Loucy (cell line): ENCODE results near the gene NAT10.

Experiments
- H2AFZ ChIP-seq: fragments of 200-600 bp; sonication (generic); 2 replicates; pipeline ENCODE4 v1.6.0; 2016; ENCODE audit warnings: antibody characterized with exemption, mild to moderate bottlenecking, low read length, moderate library complexity
- H3F3A ChIP-seq: fragments of 200-600 bp; 2 replicates; pipeline ENCODE4 v1.6.0; 2016; ENCODE audit warnings: antibody characterized with exemption, low read depth, mild to moderate bottlenecking
- H3K27me3 ChIP-seq: fragments of 200-600 bp; sonication (generic); 2 replicates; pipeline ENCODE4 v1.6.1; 2014; ENCODE audit warnings: low read length, mild to moderate bottlenecking; ENCODE audit not compliant: insufficient read depth, poor library complexity, severe bottlenecking
- H3K36me3 ChIP-seq: fragments of 200-600 bp; sonication (generic); 2 replicates; pipeline ENCODE4 v1.6.1; 2016; ENCODE audit warnings: low read length; ENCODE audit not compliant: insufficient read depth
- H3K4me1 ChIP-seq: fragments of 200-600 bp; sonication (generic); 2 replicates; pipeline ENCODE4 v1.5.1; 2014; ENCODE audit warnings: low read length, mild to moderate bottlenecking; ENCODE audit not compliant: insufficient read depth, poor library complexity, severe bottlenecking
- H3K4me2 ChIP-seq: fragments of 200-600 bp; sonication (generic); 2 replicates; pipeline ENCODE4 v1.6.0; 2014; ENCODE audit warnings: antibody characterized with exemption, low read length, low read depth, mild to moderate bottlenecking; ENCODE audit not compliant: poor library complexity, severe bottlenecking
- H3K4me3 ChIP-seq: fragments of 200-600 bp; sonication (generic); 2 replicates; pipeline ENCODE4 v1.5.1; 2014; ENCODE audit warnings: low read length, mild to moderate bottlenecking, mixed read lengths; ENCODE audit not compliant: poor library complexity, severe bottlenecking
- H3K79me2 ChIP-seq: fragments of 200-600 bp; sonication (generic); 2 replicates; pipeline ENCODE4 v1.6.1; 2014; ENCODE audit warnings: low read length; ENCODE audit not compliant: insufficient read depth
- H3K9ac ChIP-seq: fragments of 200-600 bp; sonication (generic); 2 replicates; pipeline ENCODE4 v1.6.0; 2014; ENCODE audit warnings: mild to moderate bottlenecking, low read depth, low read length, moderate library complexity; ENCODE audit not compliant: poor library complexity, severe bottlenecking
- H3K9me2 ChIP-seq: fragments of 200-600 bp; sonication (generic); replicated peaks from 2 replicates; pipeline ENCODE4 v1.6.1; 2016; ENCODE audit warnings: low read depth, low read length, mixed read lengths
- H3K9me3 ChIP-seq: fragments of 200-600 bp; sonication (generic); 2 replicates; pipeline ENCODE4 v1.6.1; 2014; ENCODE audit warnings: mild to moderate bottlenecking, antibody characterized with exemption, low read length, low read depth; ENCODE audit not compliant: insufficient read depth
- H4K20me1 ChIP-seq: fragments of 200-600 bp; sonication (generic); 2 replicates; pipeline ENCODE4 v1.6.0; 2014; ENCODE audit warnings: antibody characterized with exemption, low read length, mild to moderate bottlenecking; ENCODE audit not compliant: insufficient read depth, poor library complexity, severe bottlenecking
- EZH2phosphoT487 ChIP-seq: fragments of 200-600 bp; IDR thresholded peaks from 2 replicates; pipeline ENCODE4 v1.6.1; 2018; ENCODE audit warnings: antibody characterized with exemption, mild to moderate bottlenecking, moderate library complexity, borderline replicate concordance
- TF ChIP-seq, protein P1 (sequence below): fragments of 200-600 bp; sonication (generic); conservative IDR thresholded peaks from 2 replicates; pipeline ENCODE4 v1.5.1; 2014; ENCODE audit warnings: mild to moderate bottlenecking, antibody characterized with exemption, low read length

The NAT10 gene

DNA sequence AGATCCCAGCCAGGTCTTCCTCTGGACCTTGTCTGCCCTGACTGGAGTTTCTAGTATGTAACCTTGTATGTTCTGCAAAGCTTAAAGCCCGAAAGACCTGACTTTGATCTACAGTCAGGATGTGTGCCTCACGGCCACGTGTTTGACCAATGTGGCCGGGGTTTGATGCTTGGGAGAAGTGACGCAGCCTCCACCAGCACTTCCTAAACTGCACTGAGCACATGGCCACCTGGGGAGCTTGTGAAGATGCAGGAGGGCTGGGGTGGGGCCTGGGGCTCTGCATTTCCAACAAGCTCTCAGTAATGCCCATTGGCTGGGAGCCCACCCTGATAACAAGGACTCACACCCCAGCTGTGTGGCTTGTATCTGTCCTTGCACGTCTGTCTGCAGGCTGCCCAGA lies 53.2 kb downstream of the NAT10 start:
- no peaks in the 10 kb centered on the region; the same call in 1 of the 2 replicates for H3K36me3 ChIP-seq
- H3K9me2 ChIP-seq = no peaks in the 10 kb centered on the region
- H3K4me2 ChIP-seq = no peak overlapping the region

DNA sequence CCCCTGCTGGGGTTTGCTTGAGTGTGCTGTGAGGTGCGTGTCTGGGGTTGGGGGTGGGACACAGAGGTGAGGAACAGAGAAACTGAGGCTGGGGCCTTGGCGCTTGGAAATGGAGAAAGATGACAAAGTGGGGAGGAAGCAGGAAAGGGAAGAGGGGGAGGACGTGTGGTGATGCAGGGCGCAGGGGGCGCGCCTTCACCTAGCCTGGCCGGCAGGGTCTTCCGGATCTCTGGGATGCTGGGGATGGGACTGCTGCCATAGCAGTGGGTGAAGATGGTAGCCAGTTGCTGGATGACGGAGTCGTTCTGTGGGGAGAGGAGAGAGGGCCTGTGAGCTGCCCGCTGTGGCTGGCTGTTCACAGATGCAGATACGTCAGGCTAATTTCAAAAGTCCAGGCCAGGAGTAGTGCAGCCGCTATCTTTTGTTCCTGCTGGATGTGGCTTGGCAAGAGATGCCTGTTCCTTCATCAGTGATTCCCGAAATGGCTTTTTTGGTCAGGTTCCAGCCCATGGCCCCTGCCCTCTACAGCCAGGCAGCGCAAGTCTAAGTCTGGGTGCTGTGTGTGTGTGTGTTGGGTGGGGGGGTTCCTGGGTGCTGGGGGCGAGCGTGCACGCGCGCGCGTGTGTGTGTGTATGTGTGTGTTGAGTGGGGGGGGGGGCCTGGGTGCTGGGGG lies 54.8 kb downstream of the NAT10 start:
- H3K36me3 ChIP-seq = no peaks in the 10 kb centered on the region; the same call in 1 of the 2 replicates
- TF ChIP-seq, protein P1, sequence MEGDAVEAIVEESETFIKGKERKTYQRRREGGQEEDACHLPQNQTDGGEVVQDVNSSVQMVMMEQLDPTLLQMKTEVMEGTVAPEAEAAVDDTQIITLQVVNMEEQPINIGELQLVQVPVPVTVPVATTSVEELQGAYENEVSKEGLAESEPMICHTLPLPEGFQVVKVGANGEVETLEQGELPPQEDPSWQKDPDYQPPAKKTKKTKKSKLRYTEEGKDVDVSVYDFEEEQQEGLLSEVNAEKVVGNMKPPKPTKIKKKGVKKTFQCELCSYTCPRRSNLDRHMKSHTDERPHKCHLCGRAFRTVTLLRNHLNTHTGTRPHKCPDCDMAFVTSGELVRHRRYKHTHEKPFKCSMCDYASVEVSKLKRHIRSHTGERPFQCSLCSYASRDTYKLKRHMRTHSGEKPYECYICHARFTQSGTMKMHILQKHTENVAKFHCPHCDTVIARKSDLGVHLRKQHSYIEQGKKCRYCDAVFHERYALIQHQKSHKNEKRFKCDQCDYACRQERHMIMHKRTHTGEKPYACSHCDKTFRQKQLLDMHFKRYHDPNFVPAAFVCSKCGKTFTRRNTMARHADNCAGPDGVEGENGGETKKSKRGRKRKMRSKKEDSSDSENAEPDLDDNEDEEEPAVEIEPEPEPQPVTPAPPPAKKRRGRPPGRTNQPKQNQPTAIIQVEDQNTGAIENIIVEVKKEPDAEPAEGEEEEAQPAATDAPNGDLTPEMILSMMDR = no peak
- no peak for TF ChIP-seq EZH2phosphoT487

More for the DNA sequence above, 53.2 kb downstream of the NAT10 start:
- no peak overlapping the region for H2AFZ ChIP-seq
- no peaks in the 10 kb centered on the region for H3K27me3 ChIP-seq
- H4K20me1 ChIP-seq = no peaks in the 10 kb centered on the region
- no peaks in the 10 kb centered on the region for H3F3A ChIP-seq
- H3K4me3 ChIP-seq = no peak overlapping the region
- no peaks in the 10 kb centered on the region for H3K9me3 ChIP-seq
- no peaks in the 10 kb centered on the region for H3K4me1 ChIP-seq
- H3K9ac ChIP-seq = no peak overlapping the region
- no peaks in the 10 kb centered on the region for H3K79me2 ChIP-seq
- no peak for TF ChIP-seq EZH2phosphoT487
- TF ChIP-seq, protein P1 = no peak

DNA sequence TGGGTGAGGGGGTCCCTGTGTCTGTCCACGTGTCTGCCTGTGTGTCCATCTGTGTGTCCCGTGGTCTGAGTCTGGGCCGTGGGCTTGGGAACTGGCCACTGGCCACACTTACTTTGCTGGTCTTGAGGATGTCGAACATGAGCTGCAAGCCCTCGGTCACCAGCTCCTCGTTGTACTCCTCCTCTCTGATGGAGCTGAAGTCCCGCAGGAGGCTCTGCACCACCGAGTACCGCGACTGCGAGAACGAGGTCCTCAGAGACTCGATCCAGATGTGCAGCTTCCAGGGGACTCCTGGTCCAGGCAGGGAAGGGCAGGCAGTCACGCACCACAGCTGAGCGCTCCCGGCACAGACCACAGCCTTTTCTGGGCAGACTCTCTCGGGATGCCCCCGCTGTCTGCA lies 55.4 kb downstream of the NAT10 start:
- H3K27me3 ChIP-seq = no peaks in the 10 kb centered on the region
- H3K4me1 ChIP-seq = no peaks in the 10 kb centered on the region
- no peak overlapping the region for H3K4me2 ChIP-seq
- no peak overlapping the region for H2AFZ ChIP-seq
- H3K9me2 ChIP-seq = no peaks in the 10 kb centered on the region
- no peaks in the 10 kb centered on the region for H4K20me1 ChIP-seq
- H3K36me3 ChIP-seq = no peaks in the 10 kb centered on the region; the same call in 1 of the 2 replicates
- H3K79me2 ChIP-seq = no peaks in the 10 kb centered on the region
- H3K9me3 ChIP-seq = no peaks in the 10 kb centered on the region
- no peaks in the 10 kb centered on the region for H3F3A ChIP-seq
- no peak for TF ChIP-seq EZH2phosphoT487
- TF ChIP-seq, protein P1 = no peak
- H3K4me3 ChIP-seq = no peak overlapping the region
- H3K9ac ChIP-seq = no peak overlapping the region

More for the DNA sequence above, 54.8 kb downstream of the NAT10 start:
- Histone ChIP-seq H3K9me2 (no peaks in the 10 kb centered on the region), H3K9ac (no peak overlapping the region), H2AFZ (no peak overlapping the region), H3K27me3 (no peaks in the 10 kb centered on the region), H4K20me1 (no peaks in the 10 kb centered on the region), H3K9me3 (no peaks in the 10 kb centered on the region), H3K79me2 (no peaks in the 10 kb centered on the region), H3F3A (no peaks in the 10 kb centered on the region), H3K4me2 (no peak overlapping the region), H3K4me1 (no peaks in the 10 kb centered on the region), H3K4me3 (no peak overlapping the region)
